ENCODE results near the gene PXT1.
A peak's percentile ranks its signal among the peaks of the same experiment; 100 is the strongest.
"Not testable (repeated sequence)": the region's sequence is repeated elsewhere in the genome, so short reads cannot be mapped to it uniquely, and the experiment has no call there.

Gene PXT1

DNA sequence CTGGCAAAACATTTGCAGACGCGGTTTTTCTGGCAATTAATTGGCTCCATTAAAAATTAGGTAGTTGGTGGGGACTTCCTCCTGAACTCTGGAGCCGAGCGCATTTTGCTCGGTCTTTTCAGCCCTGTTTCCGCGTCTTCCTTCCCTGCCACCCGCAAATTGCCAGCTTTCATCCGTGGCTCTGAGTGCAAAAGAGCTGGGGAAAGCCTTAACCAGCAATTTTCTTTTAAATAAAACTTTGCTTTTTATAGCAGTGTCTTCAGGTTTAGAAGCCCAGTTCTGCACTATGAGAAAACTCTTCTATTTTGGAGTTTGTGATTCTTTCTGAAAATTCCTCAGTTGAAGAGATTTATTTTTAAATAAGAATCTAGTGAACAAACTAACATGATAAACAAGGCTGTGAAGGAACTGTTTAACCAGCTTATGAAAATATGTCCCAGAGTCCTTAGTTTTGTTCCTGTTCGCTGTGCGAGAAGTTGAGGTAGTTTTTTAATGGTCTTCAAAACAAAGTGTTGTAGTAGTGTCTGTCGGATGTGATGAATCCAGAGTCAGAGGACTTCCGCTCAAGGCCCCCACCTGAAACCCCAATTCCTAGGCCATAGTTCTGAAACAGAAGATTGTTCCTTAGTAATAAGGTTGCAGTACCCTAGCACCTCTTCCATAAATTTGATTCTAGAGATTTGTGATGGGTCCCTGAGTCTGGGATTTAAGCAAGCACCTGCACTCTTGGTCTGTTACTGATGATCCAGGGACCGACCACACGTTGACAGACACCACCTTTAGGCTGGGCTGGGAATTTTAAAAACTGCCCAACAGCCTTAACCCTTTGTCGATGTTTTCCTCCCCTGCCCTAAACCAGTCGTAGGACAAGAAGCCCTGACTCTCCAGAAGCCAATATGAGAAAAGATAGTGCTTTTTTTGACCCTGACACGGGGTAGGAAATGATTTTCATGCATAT is 1.1 kb upstream of the PXT1 start:
- DNase-seq (ENCODE audit: low spot score), result peak; percentile 63

GRCh38 chr6:36442103-36442670 is 467 bp downstream of the PXT1 start:
- DNase-seq (ENCODE audit: low spot score), result no peak

DNA sequence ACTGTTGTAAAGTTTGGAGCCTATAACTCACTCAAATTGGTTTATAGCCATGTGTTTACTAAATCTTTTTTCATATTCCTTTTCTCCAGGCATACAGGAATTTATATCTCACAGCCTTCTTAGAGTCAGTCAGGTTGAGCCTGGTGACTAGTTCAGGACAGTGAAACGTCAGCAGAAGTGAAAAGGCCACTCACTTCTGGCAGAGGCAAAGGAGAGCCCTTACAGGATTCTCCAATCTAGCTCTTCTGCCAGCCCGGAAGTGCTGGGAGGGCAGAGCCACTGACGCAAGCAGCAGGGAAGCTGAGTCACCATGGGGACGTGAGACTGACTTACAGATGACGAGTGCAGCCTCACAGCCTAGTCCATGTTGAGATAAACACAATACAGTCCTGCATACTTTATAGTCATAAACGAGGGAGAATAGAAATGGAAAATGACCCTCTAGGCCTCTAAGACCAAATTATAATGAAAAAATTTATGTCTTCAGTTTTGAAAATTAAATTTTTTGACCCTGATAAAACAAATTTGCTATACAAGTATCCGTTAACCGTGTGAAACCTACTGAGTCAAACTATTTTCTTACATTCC is 1.3 kb downstream of the PXT1 start:
- DNase-seq (ENCODE audit: low spot score), result peak; percentile 91

DNA sequence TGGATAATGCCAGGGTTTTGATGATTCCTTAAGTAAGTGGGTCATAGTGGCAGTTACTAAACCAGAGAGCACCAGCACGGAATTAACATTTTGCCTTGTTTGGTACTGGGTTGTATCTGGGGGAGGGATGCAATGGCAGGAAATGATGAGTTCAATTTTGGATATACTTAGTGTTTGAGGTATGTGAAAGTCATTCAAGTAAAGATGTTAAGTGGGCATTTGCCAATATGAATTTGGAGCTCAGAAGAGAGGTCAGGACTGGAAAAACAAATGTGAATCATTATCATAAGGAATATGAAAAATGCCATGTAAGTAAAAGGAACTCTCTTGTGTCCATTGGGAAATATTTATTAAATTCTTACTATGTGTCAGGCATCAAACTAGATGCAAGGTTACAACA is 6.2 kb downstream of the PXT1 start:
- DNase-seq (ENCODE audit: low spot score), result no peak

DNA sequence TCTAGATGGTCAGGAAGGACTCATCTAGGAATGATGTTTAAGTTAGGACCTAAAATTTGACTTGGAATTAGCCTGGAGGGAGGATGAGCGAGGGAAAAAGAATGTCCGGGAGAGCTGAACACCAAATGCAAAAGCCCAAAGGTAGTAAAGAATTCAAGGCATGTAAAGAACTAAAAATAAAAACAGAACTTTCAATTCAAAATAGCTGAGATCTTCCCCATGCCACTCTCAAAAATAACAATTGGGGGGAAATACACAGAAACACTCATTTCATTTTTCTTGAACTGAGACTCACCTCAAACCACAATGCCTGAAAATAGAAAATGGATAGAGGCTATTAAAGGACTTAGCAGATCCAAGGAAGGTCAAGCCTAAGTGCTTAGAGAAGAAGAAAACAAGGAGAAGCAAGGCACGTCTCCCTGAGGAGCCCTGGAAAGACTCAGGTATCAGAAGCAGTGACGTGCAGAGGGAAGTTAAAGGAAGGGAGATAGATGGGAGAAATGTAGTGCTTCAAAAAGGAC is 10.4 kb downstream of the PXT1 start:
- DNase-seq (ENCODE audit: low spot score), result no peak

DNA sequence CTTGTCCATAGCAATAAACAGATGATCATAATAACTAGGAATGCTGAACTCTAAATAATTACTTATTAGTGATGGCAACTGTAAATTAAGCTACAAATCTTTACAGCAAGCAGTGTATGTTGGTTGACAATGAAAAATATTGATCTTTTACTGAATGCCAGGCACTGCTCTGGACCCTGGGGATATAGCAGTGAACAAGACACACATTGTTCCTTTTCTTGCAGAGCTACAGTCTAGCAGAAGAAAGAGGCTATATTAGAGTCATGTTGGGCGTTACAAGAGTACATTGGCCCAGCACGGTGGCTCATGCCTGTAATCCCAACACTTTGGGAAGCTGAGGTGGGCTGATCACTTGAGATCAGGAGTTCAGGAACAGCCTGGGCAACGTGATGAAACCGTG is 11.5 kb downstream of the PXT1 start:
- DNase-seq (ENCODE audit: low spot score), result no peak

GRCh38 chr6:36430351-36430750 is 12.3 kb downstream of the PXT1 start:
- no peak for DNase-seq (ENCODE audit: low spot score)

DNA sequence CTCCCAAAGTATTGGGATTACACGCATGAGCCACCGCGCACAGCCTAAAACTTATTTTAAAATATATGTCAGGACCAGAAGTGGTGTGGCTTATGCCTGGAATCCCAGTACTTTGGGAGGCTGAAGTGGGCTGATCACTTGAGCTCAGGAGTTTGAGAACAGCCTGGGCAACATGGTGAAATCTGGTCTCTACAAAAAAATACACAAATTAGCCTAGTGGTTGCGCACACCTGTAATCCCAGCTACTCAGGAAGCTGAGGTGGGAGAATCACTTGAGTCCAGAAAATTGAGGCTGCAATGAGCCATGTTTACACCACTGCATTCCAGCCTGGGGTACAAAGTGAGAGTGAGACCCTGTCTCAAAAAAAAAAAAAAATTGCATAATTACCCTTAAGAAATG is 13.7 kb downstream of the PXT1 start:
- DNase-seq (ENCODE audit: low spot score), result no peak

DNA sequence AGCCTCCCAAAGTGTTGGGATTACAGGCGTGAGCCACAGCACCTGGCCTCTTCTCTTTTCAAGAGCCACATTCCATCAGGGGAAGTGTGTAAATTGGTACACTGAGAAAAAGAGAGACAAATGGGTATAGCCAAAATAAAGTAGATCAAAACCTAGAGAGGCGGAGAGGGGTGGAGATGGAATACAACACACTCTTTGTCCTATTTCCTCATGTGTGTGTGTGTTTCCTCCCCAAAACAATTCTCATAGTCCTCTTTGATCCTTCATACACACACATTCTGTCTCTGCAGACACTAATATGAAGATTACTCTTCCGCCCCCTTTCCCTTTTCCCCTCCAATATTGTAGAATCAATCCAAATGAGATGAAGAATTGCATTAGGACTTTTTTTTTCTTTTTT is 16.0 kb downstream of the PXT1 start:
- no peak for DNase-seq (ENCODE audit: low spot score)

GRCh38 chr6:36423101-36423824 is 19.4 kb downstream of the PXT1 start:
- peak; percentile 97 for DNase-seq (ENCODE audit: low spot score)

GRCh38 chr6:36422714-36423100 is 19.9 kb downstream of the PXT1 start:
- no peak for DNase-seq (ENCODE audit: low spot score)

- no peak for DNase-seq (ENCODE audit: low spot score)
These were observed 23.3 kb downstream of the PXT1 start for GRCh38 chr6:36419310-36419709.

DNA sequence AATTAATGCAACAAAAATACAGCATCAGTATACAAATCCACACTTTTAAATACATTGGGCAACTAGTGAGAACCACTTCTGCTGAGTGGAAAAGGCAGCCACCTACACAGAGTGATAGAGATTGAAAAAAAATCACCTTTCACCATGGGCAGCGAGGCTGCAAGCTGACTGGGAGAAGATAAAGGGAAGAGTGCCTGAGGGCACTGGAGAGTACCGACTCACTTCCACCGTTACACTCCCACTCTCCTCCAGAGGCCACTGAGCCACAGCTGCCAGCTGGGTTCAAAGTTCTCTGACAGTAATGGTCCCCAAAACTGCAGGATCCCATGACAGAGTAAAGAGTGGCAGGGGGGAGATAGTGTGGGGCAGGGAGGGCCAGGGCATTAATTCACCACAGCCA is 24.1 kb downstream of the PXT1 start:
- DNase-seq (ENCODE audit: low spot score), result no peak

DNA sequence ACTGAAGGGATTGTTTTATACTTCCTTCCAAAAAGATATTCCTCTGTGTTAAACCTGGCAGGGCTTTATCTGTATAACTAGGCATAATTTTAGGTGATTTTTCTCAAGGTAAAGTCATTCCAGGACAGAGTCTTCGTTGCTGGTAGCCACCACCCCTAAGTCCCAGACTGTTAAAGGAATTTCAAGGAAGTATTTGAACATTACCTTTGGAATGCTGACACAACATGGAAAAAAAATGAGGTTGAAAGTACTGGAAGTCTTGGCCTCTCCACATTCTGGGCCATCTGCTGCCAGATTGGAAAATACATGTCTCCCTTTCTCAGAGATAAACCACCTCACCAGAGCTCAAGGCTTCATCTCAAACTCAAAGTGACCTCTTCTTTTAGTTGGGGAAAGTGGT is 28.2 kb downstream of the PXT1 start:
- DNase-seq (ENCODE audit: low spot score), result no peak

DNA sequence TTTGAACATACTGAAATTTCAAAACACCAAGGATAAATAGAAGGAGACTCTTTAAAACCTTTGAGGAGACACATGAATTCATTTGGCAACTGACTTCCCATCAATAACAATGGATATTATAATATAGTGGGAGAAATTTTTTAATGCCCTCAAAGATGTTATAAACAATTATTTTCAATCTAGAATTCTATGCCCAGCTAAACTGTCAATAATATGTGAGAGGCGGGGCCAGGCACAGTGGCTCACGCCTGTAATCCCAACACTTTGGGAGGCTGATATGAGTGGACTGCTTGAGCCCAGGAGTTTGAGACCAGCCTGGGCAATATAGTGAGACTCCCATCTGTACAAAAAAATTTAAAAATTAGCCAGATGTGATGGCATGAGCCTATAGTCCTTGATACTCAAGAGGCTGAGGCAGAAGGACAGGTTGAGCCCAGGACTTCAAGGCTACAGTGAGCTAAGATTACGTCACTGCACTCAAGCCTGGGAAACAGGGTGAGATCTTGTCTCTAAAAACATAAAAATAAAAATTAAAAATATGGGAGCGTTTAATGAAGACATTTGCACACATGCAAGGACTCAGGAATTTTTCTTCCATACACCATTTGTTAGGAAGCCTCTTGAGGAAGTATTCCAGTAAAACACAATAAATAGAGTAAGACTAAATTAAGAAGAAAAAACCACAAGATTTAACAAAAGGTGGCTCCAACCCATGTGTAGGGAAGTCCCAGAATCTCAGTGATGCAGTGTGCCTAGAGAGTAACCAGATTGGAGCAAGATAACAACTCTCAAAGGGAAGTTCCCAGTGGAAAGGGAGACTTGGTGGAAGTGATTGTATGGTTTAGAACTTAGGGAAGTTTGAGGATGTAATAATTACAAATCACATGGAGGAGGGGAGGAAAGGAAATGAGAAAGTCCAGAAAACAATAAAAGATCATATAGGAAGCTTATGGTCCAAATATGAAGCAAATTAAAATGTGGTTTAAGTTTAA is 28.9 kb downstream of the PXT1 start:
- no peak for DNase-seq (ENCODE audit: low spot score)

GRCh38 chr6:36409718-36410117 is 32.9 kb downstream of the PXT1 start:
- not testable (repeated sequence) for DNase-seq (ENCODE audit: low spot score)

DNA sequence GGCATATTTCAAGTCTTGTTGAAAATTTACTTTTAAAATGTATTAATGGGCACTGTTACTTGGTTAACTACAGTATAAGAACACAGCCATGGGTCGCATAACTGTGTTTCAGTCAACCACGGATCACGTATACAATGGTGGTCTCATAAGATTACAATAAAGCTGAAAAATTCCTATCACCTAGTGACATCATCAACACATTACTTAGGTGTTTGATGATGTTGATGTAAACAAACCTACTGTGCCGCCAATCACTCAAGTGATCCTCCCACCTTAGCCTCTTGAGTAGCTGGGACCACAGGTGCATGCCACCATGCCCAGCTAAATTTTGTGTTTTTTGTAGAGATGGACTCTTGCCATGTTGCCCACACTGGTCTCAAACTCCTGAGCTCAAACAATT is 38.5 kb downstream of the PXT1 start:
- no peak for DNase-seq (ENCODE audit: low spot score)

DNA sequence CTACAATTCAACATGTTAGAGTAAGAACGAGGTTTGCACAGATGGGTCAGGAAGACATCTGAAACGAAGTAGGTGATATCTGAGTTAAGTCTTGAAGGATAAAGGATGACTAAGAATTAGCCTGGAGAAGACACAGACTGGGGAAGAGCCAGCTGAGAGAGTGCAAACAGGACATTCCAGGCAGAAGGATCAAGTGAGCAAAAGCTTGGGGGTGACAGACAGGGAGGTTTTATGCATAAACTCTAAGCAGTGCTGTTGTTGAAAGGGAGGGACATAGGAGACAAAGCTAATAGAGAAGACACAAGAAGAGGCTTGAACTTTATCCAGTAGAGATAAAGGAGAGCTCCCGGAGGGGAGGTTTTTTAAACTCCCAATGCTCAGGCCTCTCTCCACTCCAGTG is 40.2 kb downstream of the PXT1 start:
- no peak for DNase-seq (ENCODE audit: low spot score)

- DNase-seq (ENCODE audit: low spot score), result no peak
These were observed 42.7 kb downstream of the PXT1 start for GRCh38 chr6:36399970-36400369.

GRCh38 chr6:36392621-36393020 is 50.0 kb downstream of the PXT1 start:
- no peak for DNase-seq (ENCODE audit: low spot score)

DNA sequence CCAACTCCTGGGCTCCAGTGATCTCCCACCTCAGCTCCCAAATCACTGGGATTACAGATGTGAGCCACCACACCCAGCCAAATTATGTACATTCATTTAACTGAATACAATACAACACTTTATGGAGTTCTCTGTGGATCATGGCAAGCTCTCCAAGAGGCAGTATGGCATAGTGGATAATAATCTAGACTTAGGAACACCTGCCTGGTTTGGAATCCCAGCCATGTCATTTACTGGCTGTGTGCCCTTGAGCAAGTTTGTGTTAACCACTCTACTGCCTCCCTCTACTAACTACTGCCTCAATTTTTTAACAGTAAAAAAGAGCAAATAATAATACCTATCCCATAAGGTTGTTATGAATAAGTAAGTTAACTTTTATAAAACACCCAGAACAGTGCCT is 53.3 kb downstream of the PXT1 start:
- DNase-seq (ENCODE audit: low spot score), result no peak

Measured in cerebellar cortex (tissue), 1 donor.